HEK293 (cell line): Measurements from ENCODE around the gene IFT52.
"Not testable (repeated sequence)": the region's sequence is repeated elsewhere in the genome, so short reads cannot be mapped to it uniquely, and the experiment has no call there.

Source experiments
- CTCF ChIP-seq: fragments of 450-650 bp; formaldehyde crosslinking; IDR thresholded peaks from 2 replicates; pipeline ENCODE4 v1.5.1; 2016; ENCODE audit warnings: missing biosample characterization, missing genetic modification characterization
- ELK4 ChIP-seq: IDR thresholded peaks from 2 replicates; pipeline ENCODE4 v1.6.1; 2011; ENCODE audit warnings: mild to moderate bottlenecking, low read depth, low read length, borderline replicate concordance
- TCF7L2 ChIP-seq: IDR thresholded peaks from 2 replicates; pipeline ENCODE4 v1.6.1; 2011; ENCODE audit warnings: low read depth, mild to moderate bottlenecking, inconsistent platforms, low read length, moderate library complexity, borderline replicate concordance
- ZBTB7A ChIP-seq: fragments of 450-650 bp; formaldehyde crosslinking; IDR thresholded peaks from 2 replicates; pipeline ENCODE4 v1.5.1; 2016; ENCODE audit warnings: low read depth, missing biosample characterization, missing genetic modification characterization
- ZNF114 ChIP-seq: fragments of 450-650 bp; formaldehyde crosslinking; IDR thresholded peaks from 2 replicates; pipeline ENCODE4 v1.5.0; 2017; ENCODE audit warnings: missing biosample characterization, missing genetic modification characterization
- ZNF274 ChIP-seq, 2 experiments: fragments of 200-500 bp in 1 of 2; fragments of 450-650 bp in 1 of 2; sonication (Bioruptor generic) in 1 of 2; formaldehyde crosslinking in 1 of 2; IDR thresholded peaks; 2 replicates each; pipeline versions ENCODE4 v1.5.1 to v1.6.1; 2014 to 2016; ENCODE audit warnings: borderline replicate concordance in 1 of 2, inconsistent platforms in 1 of 2, low read length in 1 of 2, missing biosample characterization in 1 of 2, missing genetic modification characterization in 1 of 2
- ZNF514 ChIP-seq: fragments of 450-650 bp; formaldehyde crosslinking; IDR thresholded peaks from 2 replicates; pipeline ENCODE4 v1.5.1; 2016; ENCODE audit warnings: missing biosample characterization, missing genetic modification characterization
- ZNF639 ChIP-seq: fragments of 450-650 bp; formaldehyde crosslinking; IDR thresholded peaks from 2 replicates; pipeline ENCODE4 v1.5.1; 2016; ENCODE audit warnings: missing biosample characterization, missing genetic modification characterization
- ZSCAN18 ChIP-seq: fragments of 450-650 bp; formaldehyde crosslinking; IDR thresholded peaks from 2 replicates; pipeline ENCODE4 v1.5.1; 2016; ENCODE audit warnings: missing biosample characterization, missing genetic modification characterization

GRCh38 chr20:43651650-43652184 lies 61.0 kb downstream of the IFT52 start:
- not testable (repeated sequence) for TF ChIP-seq CTCF (tag by site-specific recombination); ZBTB7A; ZNF514 (tag by site-specific recombination); ZSCAN18 (tag by site-specific recombination); ZNF274 (IDR thresholded peaks at IDR 0.05; ENCODE audit: low read length); ZNF274 (tag by site-specific recombination; IDR thresholded peaks at IDR 0.05; ENCODE audit: borderline replicate concordance); TCF7L2; ELK4; ZNF639 (tag by site-specific recombination); ZNF114
